T-helper 2 cell (primary cell): ENCODE results near the gene CD52.

Experiments used
- DNase-seq, 5 experiments: peaks; one replicate each; pipeline versions ENCODE4 v3.0.0 to v3.0.0-alpha.2; 2012 to 2022

Gene CD52

GRCh38 chr1:26335774-26336476 lies 18.2 kb downstream of the CD52 start:
- DNase-seq, result no peak

DNA sequence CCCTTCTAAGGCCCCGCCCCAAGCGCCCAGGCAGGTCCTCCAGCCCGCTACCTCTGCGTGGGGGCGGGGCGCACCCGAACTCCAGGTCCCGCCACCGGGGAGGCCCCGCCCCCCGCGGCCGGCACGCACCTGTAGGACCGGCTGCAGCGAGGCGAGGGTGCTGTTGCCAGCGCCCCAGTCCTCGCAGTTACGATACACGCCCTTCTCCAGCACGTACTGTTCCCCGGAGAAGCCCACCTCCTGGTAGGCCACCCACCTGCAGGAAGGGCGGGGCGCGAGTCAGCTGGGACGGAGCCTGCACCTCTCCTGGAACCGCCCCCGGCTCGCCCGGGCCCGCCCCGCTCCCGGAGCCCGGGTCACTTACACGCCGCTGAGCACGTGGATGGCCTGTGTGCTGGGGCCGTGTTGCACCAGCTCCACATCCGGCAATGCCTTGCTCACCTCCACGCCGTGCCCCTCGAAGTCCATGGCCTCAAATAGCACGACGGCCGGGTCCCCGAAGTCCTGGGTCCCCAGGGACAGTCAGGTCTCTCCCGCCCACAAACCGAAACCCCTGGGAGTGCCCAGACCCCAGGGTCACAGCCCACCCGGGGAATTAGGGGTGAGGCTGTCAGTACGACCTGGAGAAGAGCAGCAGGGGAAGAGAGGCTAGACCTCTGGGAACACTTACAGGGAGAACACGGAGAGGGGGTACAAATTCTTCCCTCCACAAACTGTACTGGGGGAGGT lies 18.9 kb downstream of the CD52 start:
- DNase-seq, result peak; percentile 65 to 84 (median 82)

DNA sequence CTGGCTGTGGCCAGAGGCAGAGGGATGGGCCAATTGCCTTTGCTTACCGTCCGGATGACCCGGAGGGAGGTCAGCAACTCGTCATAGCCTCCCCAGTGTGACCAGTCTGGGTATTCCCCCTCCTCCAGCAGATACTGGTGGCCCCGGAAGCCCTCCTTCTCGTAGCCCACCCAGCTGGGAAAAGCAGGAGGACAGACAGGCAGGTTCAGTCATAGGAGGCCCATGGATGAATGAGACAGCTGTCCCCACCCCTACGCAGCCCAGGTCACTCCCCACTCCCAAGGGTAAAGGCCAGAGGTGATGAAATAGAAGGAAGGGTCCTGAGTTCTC lies 19.4 kb downstream of the CD52 start:
- no peak for DNase-seq

GRCh38 chr1:26337625-26338024 lies 19.9 kb downstream of the CD52 start:
- no peak for DNase-seq

DNA sequence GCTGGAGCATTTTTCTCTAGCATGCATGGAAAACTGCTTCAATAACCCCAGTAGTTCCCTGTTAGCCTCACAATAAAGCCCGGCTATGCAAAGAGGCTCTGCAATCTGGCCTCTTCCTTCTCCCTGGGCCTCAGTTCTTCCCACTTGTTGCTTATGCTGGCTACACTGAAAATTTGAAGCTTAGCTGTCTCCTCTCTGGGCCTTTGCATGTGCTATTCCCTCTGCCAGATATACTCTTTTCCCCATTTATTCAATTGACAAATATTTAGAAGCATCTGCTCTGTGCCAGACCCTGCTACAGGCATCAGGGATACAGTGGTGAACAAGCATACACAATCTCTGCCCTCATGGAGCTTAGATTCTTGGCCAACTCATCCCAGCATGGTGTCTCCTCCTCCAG lies 20.9 kb downstream of the CD52 start:
- no peak for DNase-seq

DNA sequence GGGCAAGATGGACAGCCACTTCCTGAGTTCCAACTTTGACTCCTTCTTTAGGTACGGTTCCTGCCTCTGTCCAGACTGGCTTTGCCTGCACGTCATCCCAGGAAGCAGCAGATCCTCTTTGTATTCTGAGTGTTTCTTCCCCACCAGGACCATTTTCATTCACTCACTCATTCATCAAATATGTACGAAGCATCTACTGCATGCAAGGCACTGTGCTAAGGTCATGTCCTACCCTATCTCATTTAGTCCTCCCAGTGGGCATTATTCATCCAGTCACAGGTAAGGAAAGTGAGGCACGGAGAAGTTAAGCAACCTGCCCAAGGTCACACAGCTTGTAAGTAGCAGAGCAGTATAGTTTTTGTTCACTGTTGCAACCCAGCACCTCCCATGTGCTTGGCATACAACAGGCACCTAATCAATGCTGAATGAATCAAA lies 22.3 kb downstream of the CD52 start:
- DNase-seq, result no peak

DNA sequence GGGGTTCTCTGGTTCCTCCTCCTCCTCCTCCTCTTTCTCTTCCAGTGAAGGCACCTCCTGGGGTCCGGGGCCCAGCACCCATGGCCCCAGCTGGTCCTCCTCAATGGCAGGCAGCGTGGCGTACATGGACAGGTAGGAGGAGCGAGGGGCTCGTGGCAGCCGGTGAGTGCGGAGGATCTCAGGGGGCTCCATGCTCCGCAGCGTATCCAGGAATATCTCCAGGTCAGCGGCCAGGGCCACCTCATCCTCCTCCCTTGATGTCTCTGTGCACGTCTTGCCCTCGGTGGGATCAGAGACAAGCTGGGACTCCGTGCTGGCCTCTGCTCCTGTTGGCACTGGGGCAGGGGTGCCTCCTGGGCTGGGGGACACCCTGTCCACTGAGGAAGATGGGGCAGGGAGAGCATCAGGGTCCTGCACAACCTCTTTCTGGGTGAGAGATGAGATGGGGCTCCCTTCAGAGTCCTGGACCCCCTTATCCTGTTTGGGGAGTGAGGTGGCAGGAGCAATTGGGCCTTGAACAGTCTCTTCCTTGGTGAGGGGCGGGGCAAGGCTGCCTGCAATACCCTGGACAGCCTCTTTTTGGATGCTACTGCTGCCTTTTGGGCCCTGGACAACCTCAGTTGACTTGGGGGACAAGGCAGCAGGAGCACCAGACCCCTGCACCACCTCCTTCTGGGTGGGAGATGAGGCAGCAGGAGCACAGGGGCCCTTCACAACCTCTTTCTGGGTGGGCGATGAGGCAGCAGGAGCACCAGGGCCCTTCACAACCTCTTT lies 26.6 kb downstream of the CD52 start:
- no peak for DNase-seq

DNA sequence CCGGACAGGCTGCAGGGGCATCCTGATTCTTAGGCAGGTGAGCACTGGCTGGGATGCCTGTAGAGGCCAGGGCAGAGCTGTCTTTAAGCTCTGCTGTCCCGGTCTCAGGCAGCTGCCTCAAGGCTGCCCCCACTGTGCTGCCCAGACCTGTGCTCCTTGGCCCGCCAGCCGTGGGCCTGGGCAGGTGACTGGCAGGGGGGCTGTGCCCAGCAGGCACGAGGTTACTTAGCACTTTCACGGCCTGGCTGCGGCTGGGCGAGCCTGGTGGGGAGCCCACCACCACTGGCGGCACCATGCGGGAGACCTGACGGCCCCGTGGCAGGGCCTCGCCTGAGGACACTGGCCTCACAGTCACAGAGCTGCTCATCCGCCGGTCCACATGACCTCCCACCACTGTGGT lies 28.0 kb downstream of the CD52 start:
- no peak for DNase-seq

DNA sequence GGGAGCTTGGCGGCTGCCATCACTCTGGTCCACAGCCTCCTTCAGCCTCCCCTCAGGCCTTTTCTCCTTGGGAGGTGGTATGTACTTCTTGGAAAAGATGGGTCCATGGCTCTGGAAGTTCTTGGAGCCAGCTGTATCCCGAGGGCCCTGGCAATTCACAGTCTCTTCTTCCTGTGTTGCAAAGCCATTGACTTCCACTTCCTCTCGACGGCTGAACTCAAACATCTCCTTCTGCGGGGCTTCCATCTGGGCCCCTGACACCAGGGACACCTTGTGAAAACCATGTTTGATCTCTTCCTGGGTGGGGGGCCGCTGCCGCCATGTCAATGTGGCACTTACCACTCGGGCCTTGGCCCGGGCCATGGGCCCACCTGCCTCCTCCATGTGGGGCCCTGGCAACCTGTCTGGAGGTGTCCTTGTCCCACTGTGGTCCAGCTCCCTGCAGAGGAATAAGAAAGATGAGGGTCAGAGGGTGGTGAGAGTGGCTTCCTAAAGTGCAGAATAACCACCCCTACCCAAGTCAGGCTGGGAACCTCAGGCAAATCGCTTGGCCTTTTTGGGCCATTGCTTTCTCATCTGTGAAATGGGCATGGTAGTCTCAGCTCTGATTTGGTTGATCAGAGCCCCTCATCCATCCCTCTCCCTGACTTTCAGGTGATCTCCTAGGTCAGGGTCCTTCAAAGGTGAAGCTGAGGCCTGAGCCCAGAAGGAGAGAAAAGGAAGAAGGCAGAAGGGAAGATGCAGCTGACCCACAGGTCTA lies 28.7 kb downstream of the CD52 start:
- no peak for DNase-seq

DNA sequence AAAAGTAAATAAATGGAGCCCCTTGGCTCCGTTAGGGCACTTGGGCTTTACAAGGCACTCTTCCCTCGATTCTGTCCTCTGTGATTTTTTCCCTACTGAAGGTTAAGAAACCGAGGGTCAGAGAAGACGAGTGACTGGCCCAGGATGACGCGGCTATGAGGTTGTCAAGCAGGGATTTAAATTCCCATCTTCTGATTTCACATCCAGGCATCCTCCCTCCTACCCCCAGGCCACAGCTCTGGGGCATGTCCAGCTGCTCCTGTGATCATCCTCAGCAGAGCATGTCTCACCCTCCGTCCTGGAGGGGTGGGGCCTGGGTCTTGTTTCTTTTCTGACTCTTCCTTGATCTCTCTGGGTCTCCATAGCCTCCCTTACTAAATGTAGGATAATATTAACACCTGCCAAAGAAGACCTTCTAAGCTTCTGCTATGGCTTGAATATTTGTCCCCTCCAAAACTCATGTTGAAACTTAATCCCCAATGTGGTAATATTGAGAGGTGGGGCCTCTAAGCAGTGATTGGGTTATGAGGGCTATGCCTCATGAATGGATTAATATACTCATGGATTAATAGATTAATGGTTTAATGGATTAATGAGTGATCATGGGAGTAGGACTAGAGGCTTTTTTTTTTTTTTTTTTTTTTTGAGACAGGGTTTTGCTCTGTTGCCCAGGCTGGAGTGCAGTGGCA lies 31.6 kb downstream of the CD52 start:
- DNase-seq, result no peak

DNA sequence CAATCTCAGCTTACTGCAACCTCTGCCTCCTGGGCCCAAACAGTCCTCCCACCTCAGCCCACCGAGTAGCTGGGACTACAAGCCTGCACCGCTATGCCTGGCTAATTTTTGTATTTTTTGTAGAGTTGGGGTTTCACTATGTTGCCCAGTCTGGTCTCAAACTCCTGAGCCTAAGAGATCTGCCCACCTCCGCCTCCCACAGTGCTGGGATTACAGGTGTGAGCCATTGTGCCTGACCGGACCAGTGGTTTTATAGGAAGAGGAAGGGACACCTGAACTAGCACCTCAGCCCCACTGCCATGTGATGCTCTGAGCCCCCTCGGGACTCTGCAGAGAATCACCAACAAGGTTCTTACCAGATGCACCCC lies 32.1 kb downstream of the CD52 start:
- DNase-seq, result no peak

- no peak for DNase-seq
Observed at GRCh38 chr1:26350343-26350700, 32.6 kb downstream of the CD52 start.

DNA sequence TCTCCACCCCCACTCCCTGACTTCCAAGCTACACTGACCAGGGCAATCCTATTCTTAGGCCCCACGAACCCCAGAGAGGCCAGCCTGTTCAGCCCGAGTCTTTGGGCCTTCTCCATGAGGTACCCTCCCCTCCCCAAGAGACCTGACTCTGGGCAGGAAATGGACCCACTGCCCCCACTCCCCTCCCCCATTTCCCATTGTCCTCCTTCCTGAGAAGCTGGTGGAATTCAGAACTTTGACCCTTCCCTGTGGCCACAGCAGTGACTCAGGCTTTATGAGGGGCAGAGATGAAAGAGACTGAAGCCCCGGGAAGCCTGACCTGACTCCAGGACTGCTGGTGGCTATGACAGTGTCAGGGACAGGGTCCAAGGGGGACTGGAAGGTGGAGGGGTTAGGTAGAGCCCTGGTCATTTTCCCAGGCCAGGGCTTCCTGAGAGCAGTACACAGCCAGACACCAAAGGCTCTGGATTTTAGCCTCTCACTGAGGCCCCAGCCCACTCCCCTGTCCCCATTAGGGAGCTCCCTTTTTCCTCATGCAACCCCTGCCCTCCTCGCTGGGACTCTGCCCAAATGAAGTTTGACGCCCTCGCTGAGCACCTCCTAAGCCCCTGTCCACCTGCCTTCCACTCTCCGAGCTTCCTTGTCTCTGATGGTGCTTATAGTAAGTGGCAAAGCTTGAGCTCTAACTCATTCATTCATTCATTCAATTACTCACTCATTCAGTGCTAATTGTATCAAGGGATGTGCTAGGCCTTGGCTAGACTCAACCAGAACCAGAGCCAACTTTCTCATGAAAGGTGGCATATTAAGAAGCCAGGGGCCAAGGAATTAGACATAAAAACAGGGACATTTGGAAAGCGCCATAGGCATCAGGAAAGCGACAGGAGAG lies 33.2 kb downstream of the CD52 start:
- no peak for DNase-seq

- no peak for DNase-seq
Observed at GRCh38 chr1:26351590-26352337, 34.0 kb downstream of the CD52 start.

- DNase-seq, result no peak
Observed at GRCh38 chr1:26352338-26352679, 34.6 kb downstream of the CD52 start.

- DNase-seq, result no peak
Observed at GRCh38 chr1:26353210-26353859, 35.6 kb downstream of the CD52 start.

GRCh38 chr1:26353976-26354820 lies 36.4 kb downstream of the CD52 start, which contains the start of gene CRYBG2:
Gene CRYBG2, minus strand, starts transcription at chr1:26354130. Its CDS starts 7,473 bp downstream, at chr1:26346657.
- no peak for DNase-seq

GRCh38 chr1:26354972-26355371 lies 37.2 kb downstream of the CD52 start:
- no peak for DNase-seq

DNA sequence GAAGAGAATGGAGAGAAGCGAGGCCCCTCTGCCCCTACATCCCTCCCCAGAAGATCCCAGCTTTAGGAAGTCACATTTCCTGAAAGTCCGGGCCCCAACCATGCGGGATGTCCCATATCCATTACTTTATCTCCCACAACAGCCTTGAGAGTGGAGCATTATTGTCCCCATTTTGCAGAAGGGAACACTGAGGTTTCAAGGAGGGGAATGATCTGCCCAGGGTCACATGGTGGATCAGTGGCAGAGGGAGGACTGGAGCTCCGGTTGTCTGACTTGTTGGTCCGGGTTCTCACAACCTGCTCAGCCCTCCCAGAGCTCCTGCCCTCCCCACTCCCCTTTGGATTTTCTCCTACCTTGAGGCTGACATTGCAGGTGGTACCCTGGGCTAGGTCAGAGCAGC lies 38.3 kb downstream of the CD52 start:
- DNase-seq, result no peak
